Measurements from ENCODE around the gene TPGS1.

- no peak for TF ChIP-seq CTCF (IDR thresholded peaks at IDR 0.05)
- TF ChIP-seq POLR2A (IDR thresholded peaks at IDR 0.05): no peak
Measured at GRCh38 chr19:519449-519865, 12.2 kb downstream of the TPGS1 start.

Data from lower leg skin (tissue), 3 donors.